Measurements from ENCODE around the gene CCDC197.

Gene CCDC197

GRCh38 chr14:94021416-94022157 lies 24.5 kb downstream of the CCDC197 start:
- TF ChIP-seq CTCF (IDR thresholded peaks at IDR 0.05; ENCODE audit: control insufficient read depth, insufficient read depth, low read depth, low read length, missing control alignments): no peak
- no peak for DNase-seq (ENCODE audit: low read depth)
- H3K4me3 ChIP-seq (ENCODE audit: control insufficient read depth, low read depth, low read length): no peak overlapping the region

GRCh38 chr14:94022532-94023411 lies 25.7 kb downstream of the CCDC197 start:
- no peak overlapping the region for H3K4me3 ChIP-seq (ENCODE audit: control insufficient read depth, low read depth, low read length)
- DNase-seq (ENCODE audit: low read depth): no peak
- no peak for TF ChIP-seq CTCF (IDR thresholded peaks at IDR 0.05; ENCODE audit: control insufficient read depth, insufficient read depth, low read depth, low read length, missing control alignments)

GRCh38 chr14:94024549-94024948 lies 27.4 kb downstream of the CCDC197 start:
- no peak overlapping the region for H3K4me3 ChIP-seq (ENCODE audit: control insufficient read depth, low read depth, low read length)
- DNase-seq (ENCODE audit: low read depth): no peak
- TF ChIP-seq CTCF (IDR thresholded peaks at IDR 0.05; ENCODE audit: control insufficient read depth, insufficient read depth, low read depth, low read length, missing control alignments): no peak

GRCh38 chr14:94025720-94026119 lies 28.6 kb downstream of the CCDC197 start:
- TF ChIP-seq CTCF (IDR thresholded peaks at IDR 0.05; ENCODE audit: control insufficient read depth, insufficient read depth, low read depth, low read length, missing control alignments): no peak
- no peak overlapping the region for H3K4me3 ChIP-seq (ENCODE audit: control insufficient read depth, low read depth, low read length)
- no peak for DNase-seq (ENCODE audit: low read depth)

- H3K4me3 ChIP-seq (ENCODE audit: control insufficient read depth, low read depth, low read length): peak within 1 kb of the TSS; percentile 52
- TF ChIP-seq CTCF (IDR thresholded peaks at IDR 0.05; ENCODE audit: control insufficient read depth, insufficient read depth, low read depth, low read length, missing control alignments): no peak
Measured at GRCh38 chr14:94026173-94026888, 29.2 kb downstream of the CCDC197 start, which contains the start of gene OTUB2. Gene OTUB2 (plus strand): TSS chr14:94026340. CDS start chr14:94026538, 198 bp downstream.

GRCh38 chr14:94026889-94027469 lies 29.9 kb downstream of the CCDC197 start:
- peak overlapping the region; percentile 52 for H3K4me3 ChIP-seq (ENCODE audit: control insufficient read depth, low read depth, low read length)
- TF ChIP-seq CTCF (IDR thresholded peaks at IDR 0.05; ENCODE audit: control insufficient read depth, insufficient read depth, low read depth, low read length, missing control alignments): no peak
- no peak for DNase-seq (ENCODE audit: low read depth)

More at GRCh38 chr14:94026173-94026888, 29.2 kb downstream of the CCDC197 start, which contains the start of gene OTUB2:
- peak; percentile 93 for DNase-seq (ENCODE audit: low read depth)
